Kidney capillary endothelial cell (primary cell): ENCODE data around the gene NHERF2.

Experiments used
- DNase-seq: peaks from one replicate; pipeline ENCODE4 v3.0.0-alpha.2; 2018; ENCODE audit warnings: low spot score

NHERF2 gene

DNA sequence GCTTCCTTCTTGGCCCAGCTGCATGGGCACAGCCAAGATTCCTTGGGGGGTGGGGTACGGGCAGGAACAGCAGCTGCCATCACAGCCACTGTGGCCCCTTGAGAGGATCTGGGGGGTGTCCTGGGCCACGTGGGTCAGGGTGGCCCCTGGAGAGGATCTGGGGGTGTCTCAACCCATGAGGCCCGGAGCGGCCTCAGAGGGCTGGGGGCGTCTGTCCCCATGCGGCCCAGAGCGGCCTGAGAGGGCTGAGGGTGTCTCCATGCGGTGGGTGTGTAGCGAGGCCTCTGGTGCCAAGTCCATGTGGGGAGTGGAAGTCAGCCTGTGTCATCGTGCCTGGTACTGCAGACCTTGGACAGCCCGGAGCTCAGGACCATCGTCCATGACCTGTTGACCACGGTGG is 34.8 kb downstream of the NHERF2 start:
- no peak for DNase-seq

DNA sequence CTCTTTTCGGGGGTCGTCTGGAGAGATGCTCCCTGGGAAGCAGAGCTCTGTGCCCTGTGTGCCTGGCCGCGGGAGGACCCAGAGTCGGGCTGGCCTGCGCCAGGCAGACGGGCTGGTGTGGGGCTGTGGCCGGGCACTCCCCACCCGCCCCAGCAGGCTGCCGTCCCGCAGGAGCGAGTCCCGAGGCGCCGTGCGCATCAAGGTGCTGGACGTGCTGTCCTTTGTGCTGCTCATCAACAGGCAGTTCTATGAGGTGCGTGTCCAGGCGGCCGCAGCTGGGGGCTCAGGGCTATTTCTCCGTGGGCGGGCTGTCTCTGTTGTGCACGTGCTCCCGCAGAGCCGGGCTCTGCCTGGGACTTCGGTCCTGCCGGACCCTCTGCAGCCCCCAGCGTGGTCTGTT is 36.1 kb downstream of the NHERF2 start:
- no peak for DNase-seq

DNA sequence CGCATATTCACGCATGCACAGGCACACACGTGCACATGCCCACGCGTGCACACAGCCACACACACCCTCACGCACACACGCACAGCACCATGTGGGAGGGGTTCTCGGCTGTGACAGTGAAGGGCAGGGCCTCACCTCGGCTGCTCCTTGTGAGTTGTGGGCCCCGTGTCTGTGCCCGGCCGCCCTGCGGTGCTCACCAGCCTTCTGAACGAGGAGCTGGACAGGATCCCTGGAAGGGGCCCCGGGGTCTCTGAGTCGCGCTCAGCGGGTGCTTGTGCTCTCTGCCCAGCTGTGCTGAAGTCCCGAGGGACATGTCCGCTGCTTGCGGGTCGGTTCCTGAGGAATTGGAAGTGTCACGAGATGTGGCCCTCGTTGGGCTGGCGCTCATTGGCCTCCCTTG is 37.2 kb downstream of the NHERF2 start:
- DNase-seq = no peak

DNA sequence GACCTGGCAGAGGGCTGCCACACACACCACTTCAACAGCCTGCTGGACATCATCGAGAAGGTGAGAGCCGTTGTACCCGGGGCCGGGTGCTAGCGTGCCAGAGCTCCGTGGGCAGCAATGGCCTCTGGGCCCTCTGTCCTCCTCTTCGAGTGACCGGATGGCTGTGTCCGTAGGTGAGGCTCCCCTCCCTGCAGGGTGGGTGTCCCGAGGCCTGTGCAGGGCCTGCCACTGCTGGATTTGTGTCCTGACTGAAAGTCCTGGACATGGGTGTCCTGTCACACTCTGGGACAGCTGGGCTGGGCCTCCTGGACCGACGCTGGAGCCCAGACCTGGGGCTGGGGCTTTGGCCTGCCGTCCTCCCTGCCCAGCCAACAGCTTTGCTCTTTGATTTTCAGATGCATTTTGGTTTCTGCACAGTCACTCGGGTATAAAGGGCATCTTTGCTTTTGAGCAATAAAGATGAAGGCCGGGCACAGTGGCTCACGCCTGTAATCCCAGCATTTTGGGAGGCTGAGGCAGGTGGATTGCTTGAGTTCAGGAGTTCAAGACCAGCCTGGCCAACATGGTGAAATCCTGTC is 37.8 kb downstream of the NHERF2 start:
- DNase-seq = no peak

DNA sequence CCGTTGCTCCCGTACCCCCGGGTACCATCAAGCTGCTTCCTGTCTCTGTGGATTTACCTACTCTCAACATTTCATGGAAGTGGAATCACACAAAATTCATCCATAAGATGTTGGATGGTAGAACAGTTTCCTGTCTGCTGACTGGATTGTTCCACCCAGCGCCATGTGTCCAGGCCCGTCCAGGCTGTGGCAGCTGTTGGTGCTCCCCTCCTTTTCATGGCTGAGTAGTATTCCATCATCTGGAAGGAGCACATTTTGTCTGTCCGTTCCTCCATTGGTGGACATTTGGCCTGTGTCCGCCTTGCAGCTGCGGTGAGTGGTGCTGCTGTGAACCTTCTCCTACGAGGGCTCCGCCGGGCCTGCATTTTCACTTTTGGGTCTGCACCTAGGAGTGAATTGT is 39.4 kb downstream of the NHERF2 start:
- DNase-seq = no peak

DNA sequence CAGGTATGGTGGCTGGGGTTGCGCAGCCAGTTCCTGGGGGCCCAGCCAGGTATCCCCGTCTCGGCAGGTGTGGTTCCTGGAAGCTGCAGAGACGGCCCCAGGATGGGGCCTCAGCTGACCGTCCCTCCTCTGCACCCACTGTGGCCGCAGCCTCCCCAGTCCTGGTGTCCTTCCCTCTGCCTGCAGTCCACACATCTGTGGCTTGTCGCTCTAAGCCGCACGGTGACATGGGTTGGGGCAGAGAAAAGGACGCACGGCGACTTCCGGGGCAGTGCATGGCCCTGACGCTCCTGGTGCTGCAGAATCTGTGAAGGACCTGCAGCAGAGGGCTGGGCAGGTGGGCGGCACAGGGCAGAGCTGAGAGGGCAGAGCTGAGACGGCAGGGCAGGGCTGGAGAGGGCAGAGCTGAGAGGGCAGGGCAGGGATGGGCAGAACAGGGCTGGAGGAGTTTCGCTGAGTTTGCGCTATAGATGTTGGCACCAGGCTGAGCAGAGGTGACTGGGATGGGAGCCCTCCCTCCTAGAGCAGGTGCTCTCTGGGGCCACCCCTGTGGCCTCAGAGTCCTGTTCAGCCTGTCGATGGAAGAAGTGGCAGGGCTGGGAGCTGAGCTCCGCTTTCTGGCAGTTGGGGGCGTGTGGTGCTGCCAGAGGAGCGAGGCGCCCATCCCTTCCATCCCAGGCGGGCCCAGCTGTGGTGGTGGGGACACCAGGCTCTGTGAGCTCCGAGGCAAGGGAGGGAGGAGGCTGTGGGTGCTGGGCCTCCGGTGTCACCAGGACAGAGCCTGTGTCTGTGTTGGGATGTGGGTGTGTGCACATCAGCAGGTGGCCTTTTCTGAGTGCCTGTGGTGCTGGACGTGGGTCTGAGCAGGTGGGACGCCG is 44.1 kb downstream of the NHERF2 start:
- DNase-seq = no peak

DNA sequence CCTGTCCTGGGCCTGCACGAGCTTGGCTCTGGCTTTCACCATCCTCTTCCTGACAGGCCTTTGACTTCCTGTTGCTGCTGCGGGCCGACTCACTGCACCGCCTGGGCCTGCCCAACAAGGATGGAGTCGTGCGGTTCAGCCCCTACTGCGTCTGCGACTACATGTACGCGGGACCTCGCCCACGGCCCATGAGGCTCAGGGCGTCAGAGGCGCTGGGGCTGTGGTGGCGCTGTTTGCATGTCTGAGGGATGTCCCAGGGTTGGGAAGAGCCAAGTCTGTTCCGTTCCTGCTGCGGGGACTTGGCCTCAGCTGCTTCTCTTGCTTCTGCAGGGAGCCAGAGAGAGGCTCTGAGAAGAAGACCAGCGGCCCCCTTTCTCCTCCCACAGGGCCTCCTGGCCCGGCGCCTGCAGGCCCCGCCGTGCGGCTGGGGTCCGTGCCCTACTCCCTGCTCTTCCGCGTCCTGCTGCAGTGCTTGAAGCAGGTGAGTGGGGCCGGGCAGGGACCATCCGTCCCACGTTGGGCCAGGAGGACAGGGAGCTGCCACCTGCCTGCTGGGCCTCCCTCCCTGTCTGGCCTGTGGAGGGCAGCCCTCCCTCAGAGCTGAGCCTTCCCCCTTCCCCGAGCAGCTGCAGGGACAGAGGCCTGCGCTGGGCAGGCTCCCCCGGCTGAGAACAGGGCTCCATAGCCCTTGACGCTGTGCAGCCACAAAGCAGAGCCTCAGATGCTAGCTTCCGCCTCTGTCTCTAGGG is 44.9 kb downstream of the NHERF2 start:
- no peak for DNase-seq

DNA sequence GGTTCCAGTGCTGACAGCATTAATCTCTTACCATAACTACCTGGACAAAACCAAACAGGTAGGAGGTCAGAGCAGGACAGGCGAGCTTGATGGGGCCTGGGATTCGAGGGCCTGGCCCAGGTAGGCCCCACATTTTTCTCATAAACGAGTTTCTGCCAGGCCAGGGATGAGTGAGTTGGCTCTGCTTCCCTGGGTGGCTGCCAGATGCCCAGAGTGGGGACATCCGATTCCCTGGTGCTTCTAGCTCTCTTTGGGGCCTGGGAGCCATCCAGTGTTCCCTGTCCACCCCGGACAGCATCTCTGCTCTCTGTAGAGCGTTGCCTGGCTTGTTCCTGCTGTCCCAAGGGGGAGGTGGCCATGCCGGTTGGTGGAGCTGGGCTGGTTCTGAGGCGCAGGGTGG is 46.2 kb downstream of the NHERF2 start:
- DNase-seq = no peak

DNA sequence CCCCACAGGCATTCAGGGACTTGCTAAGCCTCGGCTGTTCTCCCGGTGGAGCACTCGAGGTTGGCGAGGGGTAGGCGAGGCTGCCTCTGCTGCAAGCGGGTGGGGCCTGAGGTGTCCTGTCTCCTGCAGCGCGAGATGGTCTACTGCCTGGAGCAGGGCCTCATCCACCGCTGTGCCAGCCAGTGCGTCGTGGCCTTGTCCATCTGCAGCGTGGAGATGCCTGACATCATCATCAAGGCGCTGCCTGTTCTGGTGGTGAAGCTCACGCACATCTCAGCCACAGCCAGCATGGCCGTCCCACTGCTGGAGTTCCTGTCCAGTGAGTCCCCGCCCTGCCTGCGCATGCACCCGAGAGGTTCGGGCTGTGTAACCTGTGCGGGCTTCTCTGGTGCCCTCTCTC is 47.4 kb downstream of the NHERF2 start:
- DNase-seq = no peak

DNA sequence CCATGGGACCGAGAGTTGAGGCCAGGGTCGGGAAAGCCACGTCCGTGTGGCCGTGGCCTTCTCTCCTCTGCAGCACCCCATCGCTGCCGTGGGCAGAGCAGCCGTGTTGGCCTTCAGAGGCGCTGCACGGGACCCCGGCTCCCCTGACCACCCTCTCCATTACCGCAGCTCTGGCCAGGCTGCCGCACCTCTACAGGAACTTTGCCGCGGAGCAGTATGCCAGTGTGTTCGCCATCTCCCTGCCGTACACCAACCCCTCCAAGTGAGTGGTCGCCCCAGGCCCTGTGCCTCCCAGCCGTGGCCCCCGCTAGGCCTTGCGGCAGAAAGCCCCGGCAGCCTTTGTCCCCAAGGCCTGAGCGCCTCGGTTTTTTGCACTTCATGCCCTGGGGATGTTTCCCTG is 48.9 kb downstream of the NHERF2 start:
- DNase-seq = no peak

DNA sequence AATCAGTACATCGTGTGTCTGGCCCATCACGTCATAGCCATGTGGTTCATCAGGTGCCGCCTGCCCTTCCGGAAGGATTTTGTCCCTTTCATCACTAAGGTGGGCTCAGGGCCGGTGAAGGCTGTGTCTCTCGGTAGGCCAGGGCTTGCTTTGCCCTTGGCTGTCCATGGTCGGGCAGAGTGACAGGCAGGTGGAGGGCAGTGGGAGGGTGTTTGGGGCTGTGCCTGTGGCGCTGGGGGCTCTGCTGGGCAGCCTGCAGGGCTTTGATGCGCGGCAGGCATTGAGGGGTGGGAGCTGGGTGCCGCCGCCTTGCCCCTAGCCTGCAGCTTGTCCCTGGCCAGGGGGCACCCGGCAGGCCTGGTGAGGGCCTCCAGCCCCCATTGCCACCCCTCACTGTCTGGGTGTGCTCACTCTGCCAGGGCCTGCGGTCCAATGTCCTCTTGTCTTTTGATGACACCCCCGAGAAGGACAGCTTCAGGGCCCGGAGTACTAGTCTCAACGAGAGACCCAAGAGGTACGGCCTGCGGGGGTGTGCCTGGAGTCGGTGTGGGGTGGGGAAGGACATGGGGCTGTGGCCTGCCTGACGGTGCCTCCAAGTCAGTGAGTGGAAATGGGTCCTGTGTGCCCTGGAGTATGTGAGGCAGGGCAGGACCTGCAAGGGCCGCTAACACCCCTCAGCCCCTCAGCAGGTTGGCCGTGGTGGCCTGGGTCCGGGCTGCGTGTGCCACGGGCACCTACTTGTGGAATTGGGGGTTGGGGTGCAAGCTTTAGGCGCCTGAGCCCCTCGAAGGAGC is 49.6 kb downstream of the NHERF2 start:
- DNase-seq = no peak

DNA sequence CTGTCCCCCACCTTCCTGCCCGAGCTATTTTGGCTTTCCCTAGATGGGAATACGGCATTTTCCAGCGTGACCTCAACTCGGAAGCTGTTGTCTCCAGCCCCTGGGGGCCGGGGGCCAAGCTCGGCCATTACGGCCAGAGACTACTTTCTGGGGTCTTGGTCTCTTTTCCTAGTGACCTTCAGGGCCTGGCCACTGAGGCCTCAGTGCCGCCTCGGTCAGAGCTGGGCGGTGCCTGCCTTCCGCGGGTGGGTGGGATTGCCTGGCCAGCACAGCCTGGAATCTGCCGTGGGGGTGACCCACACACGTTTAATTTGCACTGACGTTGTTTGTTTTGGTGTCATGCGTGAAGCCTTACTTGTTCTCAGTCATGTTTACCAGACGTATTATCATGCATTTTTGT is 50.3 kb downstream of the NHERF2 start:
- no peak for DNase-seq

DNA sequence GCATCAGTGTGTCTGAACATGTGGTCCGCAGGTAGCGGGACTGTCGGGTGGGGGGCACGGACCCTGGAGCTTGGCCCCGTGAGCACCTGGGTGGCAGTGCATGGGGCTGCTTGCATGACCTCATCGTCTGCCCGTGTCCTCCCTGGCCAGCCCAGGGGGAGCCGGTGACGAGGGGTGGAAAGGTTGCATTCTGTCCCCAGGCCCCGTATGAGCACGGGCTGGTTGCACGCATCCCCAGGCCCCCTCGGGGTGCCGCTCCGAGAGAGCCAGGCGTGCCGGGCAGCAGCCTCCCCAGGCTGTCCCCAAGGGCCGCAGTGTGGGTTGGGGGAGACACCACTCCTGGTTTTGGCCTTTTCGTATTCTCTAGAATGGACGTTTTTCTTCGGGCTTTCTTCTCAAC is 51.0 kb downstream of the NHERF2 start:
- DNase-seq = no peak

DNA sequence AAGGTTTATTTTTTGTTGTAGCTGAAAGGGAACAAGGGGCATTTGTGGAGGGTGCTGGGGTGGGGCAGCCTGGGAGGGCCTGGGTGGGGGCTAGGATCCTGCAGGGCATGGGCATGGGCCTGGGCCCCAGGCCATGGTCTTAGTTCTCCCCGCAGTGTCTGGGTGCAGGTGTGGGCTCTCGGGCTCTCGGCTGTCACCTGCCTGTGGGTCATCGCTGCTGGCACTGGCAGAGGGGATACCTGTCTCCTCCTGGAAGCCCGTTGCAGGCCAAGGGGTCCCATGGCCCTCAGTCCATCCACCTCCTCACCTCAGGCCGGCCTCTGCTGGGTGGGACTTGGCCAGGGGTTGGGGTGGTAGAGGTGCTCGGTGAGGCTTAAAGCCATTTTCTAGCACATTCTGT is 51.4 kb downstream of the NHERF2 start:
- DNase-seq = no peak

DNA sequence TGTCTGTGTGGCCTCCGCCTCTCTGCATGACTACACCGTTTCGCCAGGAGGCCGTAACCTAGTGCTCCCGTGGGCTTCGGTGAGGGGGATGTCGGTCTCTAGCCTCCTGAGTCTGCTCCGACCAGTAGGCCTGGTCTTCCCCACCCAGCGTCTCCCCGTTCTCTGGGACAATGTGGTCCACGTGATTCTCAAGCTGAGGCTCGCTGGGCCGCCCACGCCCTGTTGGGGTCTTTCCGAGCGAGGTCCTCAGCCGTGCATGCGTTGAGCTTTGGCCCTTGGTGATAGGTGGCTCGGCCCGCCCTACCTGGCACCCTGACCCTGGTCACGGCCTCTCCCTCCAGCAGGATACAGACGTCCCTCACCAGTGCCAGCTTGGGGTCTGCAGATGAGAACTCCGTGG is 52.0 kb downstream of the NHERF2 start:
- DNase-seq = no peak

DNA sequence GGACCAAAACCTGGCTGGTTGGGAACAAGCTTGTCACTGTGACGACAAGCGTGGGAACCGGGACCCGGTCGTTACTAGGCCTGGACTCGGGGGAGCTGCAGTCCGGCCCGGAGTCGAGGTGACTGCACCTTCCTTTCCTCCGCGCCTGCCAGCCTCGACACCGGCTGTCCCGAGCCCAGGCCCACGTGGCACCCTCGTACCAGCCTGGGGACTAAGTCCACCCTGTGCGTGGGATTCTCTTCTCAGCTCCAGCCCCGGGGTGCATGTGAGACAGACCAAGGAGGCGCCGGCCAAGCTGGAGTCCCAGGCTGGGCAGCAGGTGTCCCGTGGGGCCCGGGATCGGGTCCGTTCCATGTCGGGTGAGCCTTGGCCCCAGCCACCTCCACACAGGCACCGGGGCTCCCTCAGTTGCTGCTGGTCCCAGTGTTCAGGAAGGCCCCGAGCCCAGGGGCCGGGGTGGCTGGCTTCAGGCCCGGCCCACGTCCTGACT is 52.7 kb downstream of the NHERF2 start:
- DNase-seq = no peak

DNA sequence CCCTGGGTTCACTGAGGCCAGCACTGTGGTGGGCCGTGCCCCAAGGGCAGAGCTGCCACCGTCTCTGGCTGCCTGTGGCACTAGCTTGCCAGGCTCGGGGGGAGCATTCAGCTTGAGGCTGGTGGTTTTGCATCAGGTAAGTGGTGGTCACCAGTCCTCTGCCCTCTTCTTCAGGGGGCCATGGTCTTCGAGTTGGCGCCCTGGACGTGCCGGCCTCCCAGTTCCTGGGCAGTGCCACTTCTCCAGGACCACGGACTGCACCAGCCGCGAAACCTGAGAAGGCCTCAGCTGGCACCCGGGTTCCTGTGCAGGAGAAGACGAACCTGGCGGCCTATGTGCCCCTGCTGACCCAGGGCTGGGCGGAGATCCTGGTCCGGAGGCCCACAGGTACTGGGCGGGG is 53.3 kb downstream of the NHERF2 start:
- no peak for DNase-seq

DNA sequence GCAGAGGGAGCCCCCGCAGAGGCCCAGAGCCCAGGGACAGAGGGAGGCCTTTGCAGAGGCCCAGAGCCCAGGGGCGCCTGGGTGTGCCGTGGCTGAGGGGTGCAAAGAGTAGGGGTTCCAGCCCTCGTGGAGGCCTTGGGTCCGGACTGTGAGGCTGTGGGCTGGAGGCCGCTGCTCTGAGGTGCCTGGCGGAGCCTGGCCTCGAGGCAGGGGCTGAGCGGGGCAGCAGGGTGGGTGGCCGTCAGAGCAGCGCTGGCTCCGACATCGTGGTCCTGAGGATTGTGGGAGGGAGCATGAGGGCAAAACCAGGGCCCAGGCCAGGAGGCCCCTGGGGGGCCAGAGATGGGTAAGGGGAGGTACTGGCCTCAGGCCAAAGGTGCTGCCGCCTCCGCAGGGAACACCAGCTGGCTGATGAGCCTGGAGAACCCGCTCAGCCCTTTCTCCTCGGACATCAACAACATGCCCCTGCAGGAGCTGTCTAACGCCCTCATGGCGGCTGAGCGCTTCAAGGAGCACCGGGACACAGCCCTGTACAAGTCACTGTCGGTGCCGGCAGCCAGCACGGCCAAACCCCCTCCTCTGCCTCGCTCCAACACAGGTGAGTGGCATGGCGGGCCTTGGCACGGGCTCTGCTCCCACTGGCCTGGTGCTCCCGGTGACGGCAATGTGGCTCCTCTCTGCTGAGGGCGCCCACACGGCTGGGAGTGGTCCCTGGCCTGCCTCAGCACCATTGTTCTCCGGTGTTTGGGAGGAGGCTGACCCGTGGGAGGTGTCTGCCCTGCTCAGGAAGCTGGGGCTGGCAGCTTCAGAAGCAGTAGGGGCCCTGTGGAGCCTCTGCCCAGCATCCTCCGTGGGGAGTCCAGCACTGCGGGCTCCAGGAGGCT is 54.7 kb downstream of the NHERF2 start:
- no peak for DNase-seq

DNA sequence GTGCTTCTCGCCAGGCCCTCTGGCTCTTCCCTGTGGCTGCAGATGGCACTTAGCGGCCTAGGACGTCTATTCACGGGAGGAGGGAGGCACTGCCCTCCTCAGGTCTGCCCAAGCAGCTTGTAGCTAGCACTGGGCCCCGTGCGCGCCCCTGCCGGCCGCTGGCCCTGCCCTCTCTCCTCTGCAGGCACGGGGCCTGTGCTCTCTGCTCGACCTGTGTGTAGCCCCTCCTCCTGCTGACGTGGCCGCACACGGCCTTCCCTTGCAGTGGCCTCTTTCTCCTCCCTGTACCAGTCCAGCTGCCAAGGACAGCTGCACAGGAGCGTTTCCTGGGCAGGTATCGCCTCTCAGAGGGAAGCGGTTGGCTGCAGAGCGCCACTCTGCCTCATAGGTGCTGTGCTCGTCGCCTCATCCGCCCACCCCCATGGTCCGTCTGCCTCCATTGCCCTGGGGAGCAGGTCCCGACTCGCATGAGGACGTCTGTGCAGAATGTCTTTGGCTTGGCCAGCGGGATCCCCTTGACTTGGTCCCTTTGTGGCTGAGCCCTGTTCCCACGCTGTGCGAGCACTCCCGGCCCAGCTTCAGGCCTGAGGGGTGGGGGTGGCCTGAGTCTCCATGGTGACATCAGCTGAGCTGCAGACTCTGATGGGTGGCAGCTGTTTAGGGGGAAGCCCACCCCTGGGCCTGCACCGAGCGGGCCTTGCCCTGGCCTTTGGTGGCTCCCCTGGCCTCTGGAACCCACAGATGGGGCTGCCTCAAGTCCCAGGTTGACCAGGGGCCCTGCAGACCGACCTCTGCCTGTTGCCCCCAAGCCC is 55.7 kb downstream of the NHERF2 start:
- DNase-seq = no peak

DNA sequence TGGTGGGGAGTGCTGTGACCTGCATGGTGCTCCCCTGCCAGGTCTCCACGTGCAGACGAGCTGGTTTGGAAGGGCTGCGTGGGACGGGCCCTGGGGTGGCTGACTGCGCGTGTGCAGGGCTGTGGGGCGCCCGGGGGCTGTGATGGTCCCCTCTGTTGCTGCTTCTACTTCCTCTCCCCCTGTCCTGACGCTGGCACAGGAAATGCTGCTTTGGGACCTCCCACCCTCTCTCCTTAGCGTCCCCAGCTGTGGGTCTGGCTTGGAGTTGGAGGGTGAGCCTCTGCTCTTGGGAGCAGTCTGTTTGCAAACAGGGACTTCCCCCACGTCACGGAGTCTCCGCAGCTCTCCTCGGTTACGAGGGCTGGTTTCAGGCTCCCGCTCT is 56.3 kb downstream of the NHERF2 start:
- DNase-seq = no peak
